Fibroblast of mammary gland (primary cell): ENCODE results near the gene CD55.
A peak's percentile ranks its signal among the peaks of the same experiment; 100 is the strongest.

Experiments used
- DNase-seq: peaks from one replicate; pipeline ENCODE4 v3.0.0-alpha.2; 2010; ENCODE audit warnings: low read depth
- H3K4me3 ChIP-seq: 2 replicates; pipeline ENCODE4 v1.5.1; 2011; ENCODE audit warnings: low read depth, mild to moderate bottlenecking, low read length, moderate library complexity; ENCODE audit not compliant: control insufficient read depth
- TF ChIP-seq, protein P1 (sequence below): conservative IDR thresholded peaks from 2 replicates; pipeline ENCODE4 v1.5.1; 2011; ENCODE audit warnings: low read depth, low read length, inconsistent platforms; ENCODE audit not compliant: control insufficient read depth, insufficient read depth

Gene CD55

DNA sequence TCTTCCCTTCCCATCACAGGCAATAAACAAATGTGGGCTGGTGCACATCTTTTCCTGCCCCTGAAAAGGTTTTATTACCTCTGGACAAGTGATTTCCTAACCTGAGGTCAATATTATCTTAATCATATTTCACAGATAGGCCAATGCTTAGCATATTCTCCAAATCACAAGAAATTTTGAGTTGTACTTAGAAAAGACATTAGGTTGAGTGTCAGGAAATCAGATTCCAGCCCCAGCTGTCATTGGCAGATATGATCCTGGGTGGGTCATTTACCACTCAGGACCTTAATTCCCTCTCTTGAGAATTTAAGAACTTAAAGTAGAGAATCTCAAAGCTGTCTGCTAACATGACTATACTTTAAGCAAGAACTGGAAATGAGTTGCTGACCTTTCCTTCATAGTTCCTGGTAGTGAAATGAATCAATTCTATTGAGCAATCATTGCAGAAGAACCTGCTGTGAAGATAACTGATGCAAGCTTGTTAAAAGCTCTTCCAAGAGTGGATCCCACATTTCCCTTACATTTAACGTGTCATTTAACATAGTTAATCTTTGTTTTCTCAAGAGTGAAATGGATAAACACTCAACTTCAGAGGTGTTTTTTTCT is 86.3 kb downstream of the CD55 start:
- TF ChIP-seq, protein P1, sequence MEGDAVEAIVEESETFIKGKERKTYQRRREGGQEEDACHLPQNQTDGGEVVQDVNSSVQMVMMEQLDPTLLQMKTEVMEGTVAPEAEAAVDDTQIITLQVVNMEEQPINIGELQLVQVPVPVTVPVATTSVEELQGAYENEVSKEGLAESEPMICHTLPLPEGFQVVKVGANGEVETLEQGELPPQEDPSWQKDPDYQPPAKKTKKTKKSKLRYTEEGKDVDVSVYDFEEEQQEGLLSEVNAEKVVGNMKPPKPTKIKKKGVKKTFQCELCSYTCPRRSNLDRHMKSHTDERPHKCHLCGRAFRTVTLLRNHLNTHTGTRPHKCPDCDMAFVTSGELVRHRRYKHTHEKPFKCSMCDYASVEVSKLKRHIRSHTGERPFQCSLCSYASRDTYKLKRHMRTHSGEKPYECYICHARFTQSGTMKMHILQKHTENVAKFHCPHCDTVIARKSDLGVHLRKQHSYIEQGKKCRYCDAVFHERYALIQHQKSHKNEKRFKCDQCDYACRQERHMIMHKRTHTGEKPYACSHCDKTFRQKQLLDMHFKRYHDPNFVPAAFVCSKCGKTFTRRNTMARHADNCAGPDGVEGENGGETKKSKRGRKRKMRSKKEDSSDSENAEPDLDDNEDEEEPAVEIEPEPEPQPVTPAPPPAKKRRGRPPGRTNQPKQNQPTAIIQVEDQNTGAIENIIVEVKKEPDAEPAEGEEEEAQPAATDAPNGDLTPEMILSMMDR: no peak
- DNase-seq: peak; percentile 68
- no peak overlapping the region for H3K4me3 ChIP-seq
